Activated CD4-positive, CD25-positive, alpha-beta regulatory T cell (primary cell): ENCODE data around the gene IFTAP.
"Not testable (repeated sequence)": the region's sequence is repeated elsewhere in the genome, so short reads cannot be mapped to it uniquely, and the experiment has no call there.

Experiments
- DNase-seq, 4 experiments: peaks; one replicate each; lab custom pipeline; 2025; lab: John Stamatoyannopoulos, UW

Gene IFTAP

DNA sequence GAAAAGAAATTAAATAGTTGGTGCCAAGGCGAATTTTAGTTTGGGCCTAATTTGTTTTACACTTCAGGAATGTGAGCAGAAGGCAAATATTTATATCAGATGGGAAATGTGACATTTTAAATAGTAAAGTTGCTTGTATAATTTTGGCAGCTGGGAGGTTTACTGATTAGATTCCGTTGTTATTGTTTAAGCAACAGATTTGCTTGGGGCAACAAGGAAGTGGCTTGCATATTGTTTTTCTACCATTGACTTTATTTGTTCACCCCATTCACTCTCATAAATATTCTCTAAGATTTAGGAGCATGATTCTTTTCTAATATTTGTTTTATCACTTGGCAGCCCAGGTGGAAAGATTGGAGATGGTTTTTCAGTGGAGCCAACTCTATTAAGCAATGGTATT lies 44.3 kb downstream of the IFTAP start:
- no peak for DNase-seq

DNA sequence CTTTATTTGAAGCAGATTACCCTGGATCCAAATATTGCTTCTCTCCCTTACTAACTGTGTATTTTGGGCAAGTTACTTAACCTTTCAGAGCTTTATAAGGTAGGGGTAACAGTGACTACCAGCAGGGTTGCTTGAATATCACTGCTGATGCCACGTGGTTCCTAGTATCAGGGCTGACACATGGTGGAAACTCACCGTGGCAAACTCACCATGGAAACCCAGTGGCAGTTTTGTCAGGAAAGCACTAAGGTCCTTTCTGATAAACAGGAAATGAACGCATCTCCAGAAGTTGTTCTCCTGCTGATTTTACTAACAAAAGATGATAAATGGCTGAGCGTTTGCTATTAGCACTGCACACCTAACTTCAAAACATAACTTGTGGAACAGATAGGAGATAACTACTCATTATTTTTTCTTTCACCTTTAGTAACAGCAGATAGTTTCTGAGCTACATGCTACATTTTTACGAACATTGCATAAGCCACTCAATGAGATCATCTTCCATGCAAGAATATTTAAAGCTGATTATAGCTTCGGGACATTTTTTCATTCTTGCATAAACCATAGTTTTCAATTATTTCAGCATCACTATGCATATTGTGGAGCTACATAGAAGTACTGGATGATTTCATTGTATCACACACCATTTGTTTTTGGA lies 63.4 kb downstream of the IFTAP start:
- no peak for DNase-seq

DNA sequence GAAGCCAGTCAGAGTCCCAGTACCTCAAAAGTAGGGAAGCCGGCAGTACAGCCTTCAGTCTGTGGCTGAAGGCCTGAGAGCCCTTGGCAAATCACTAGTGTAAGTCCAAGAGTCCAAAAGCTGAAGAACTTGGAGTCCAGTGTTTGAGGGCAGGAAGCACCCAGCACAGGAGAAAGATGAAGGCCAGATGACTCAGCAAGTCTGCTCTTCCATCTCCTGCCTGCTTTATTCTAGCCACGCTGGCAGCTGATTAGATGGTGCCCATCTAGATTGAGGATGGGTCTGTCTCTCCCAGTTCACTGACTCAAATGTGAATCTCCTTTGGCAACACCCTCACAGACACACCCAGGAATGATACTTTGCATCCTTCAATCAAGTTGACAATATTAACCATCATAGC lies 67.1 kb downstream of the IFTAP start:
- DNase-seq = not testable (repeated sequence)

DNA sequence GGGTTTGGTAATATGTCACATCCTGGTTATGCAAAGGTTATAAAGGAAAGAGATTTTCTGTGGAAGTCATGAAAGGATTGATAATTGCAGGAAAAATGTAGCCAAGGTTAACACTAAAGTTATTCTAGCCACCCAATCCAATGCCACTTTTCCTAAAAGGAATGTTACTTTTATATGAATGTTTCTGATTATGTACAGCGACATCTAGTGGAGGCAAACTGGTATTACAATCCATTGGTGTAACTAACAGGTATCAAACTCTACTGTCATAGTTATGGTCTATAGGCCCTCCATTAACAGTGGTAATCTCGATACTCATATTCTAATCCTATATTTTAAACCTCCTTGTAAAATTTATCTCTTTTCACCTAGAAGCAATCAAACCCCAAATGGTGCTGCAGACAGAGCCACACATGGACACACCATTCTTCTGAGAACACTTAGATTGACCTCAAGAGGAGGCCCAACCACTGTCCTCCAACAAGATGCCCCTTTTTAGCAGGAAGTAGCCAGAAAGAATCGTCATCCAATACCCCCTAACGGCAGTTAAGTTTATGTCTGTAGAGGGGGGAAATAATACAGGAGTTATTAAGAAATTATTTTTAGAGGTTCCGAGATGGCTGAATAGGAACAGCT lies 78.6 kb downstream of the IFTAP start:
- no peak for DNase-seq

DNA sequence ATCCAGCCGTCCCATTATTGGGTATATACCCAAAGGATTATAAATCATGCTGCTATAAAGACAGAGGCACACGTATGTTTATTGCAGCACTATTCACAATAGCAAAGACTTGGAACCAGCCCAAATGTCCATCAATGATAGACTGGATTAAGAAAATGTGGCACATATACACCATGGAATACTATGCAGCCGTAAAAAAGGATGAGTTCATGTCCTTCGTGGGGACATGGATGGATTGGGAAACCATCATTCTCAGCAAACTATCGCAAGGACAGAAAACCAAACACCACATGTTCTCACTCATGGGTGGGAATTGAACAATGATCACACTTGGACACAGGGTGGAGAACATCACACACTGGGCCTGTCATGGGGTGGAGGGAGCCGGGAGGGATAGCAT lies 85.2 kb downstream of the IFTAP start:
- not testable (repeated sequence) for DNase-seq

DNA sequence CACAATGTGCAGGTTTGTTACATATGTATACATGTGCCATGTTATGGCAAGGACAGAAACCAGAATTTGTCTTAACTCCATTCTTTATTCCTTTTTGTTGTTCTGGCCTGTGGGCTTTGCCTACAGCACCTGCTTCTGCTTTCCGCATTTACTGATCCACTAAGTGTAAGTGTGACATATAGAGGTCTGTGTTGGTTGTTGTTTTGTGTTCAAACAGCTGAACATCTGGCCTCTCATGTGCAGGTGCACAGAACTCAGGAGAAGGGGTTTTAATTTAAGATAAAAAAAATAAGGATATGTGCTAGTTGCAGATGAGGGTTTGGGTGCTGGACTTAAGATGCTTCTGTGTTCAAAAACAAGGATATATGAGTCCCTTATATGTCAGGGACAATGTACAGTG lies 89.5 kb downstream of the IFTAP start:
- no peak for DNase-seq

DNA sequence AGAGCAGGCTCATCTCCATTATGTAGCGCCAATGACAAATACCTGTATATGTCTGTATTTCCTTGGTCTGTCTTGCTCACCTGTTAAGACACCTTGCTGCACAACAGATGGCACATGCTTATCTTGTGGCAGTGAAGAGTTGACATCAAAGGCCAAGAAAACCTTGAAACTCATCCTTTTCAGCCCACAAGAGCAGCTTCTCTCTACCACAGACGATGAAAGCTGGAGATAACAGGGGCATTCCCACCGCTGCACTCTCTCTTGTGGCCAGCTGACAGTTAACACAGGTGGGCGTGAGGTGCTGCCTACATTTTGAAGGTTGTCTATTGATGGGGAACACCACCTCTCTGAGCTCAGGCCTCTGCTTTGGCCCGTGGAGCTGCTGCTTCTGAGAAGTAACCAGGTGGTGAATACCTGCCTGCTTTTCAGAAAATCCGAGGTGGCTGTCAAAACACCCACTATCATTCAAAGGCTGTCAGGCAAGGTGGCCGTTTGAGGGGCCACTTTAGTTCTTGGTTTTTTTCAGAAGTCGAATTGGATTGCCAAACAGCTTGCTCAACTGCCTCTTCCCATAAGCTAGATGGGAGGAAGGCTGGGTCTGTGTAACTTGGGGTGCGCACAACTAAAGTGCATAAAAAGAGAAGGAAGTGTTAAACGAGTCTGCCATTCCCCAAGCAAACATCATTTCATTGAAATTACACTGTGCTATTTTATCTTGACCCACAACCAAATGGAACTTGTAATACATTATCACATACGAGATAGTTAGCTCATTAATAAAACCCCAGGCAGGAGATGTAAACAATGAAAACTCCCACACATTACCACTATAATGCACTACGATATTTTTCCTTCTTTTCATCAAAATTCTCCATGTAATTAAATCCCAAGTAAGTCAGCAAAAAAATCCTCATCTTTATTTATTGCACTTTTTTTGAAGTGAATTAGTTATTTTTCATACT lies 90.8 kb downstream of the IFTAP start:
- no peak for DNase-seq

DNA sequence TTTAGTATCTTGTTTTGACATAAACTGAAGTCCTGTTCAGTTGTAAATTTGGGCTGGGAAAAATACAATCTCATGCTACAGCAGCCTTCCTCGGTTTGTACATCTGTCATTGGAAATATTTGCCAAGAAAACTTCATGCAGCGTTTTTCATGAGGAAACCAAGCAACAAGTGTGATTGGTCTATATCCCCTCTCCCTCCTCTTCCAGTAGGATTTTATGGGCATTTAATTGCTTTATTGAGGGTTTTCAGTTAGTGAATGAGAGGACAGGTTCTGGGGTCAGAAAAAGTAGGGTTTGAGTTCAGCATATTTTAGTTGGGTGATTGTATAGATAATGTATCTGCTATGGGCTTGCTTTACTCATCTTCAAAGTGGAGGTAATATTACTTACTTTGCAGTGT lies 93.8 kb downstream of the IFTAP start:
- DNase-seq = no peak

DNA sequence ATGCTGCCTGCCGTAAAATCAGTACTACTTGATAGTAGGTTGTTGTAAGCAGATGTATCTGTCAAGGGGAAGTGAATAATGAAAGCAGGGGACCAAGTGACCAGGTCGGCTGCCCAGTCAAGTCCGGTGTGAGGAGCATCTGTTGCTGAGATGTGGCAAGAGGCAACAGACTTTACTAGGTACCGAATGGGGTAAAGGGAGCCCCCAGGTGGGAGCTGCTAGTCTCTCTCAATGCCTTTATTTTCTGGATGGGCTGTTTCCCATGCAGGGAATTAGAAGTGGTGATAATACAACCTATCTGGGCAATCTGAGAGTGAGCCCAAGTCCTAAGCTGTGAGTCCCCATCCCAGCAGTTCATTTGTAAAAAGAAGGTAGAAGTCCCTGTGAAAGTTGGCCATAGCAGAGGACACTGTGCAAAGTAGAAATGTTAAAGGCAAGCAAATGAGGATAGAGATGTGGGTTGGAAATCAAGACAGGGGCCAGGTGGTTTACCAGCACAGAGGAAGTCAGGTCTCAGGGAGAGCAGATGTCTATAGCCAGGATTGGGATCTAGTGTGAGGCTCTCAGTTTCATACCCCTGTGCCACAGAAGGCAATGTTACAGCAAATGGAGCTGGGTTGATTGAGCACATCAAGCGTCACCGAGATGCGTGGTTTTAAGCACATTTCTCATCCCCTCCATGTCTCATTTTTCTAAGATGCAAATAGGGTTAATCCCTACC lies 94.4 kb downstream of the IFTAP start:
- DNase-seq = no peak

DNA sequence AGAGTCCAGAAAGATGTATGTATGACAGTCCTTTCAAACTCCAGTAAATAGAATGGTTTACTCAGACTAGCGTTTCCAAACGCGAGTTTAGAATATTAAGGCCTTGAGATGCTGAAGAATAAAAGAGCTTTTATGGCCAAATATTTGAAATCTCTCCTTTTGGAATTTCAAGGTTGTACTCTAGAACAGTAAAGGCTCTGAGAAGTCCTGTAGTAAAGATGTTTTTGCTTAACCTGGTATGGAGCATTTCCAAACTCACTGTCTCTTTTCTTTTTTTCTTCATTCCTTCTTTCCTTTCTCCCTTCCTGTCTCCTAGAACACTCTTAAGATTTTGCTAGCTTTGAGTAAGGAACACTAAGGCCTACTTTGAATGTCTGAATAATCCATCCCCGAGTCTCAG lies 95.1 kb downstream of the IFTAP start:
- no peak for DNase-seq

DNA sequence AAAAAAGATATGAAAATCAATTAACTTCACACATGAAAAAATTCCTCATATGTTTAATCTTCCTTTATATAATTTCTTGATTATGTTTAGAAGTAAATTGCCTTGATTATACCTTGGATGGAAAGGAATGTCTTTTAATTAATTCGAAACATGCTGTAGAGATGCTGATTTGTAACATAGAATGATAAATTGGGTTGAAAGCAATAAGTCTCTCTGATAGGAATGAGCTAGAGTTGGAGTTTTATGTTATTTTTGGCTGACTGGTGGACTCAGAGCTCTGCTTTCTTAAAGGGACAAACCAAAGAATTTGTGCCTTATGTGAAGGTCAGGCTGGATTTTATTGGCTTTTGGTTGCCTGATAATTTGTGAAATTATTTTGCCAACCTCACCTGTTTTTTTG lies 98.4 kb downstream of the IFTAP start:
- no peak for DNase-seq

DNA sequence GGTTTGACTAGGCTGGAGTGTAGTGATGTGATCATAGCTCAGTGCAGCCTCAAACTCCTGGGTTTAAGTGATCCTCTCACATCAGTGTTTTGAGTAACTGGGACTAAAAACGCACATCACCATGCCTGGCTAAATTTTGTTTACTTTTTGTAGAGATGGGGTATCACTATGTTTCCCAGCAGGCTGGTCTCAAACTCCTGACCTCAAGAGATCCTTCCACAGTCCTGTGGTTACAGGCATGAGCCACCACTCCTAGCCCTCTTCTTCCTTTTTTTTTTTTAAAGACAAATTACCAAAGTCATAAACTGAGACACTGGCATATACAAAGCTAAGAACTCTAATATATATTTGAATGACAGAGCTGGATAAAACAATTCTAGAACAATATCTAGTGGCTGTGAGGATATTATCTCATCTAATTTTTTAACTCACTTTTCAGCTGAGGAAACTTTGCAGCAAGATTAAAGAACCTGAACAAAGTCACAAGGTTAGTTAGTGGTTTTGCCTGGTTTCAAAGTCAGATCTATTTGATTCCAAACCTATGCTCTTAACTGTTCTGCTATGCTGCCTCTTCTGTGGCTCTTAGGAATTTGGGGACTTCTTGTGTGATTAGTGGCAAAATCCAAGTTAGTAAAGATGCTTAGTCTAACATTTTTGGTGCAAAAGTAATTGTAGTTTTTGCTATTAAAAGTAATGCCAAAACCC lies 99.0 kb downstream of the IFTAP start:
- DNase-seq = no peak

DNA sequence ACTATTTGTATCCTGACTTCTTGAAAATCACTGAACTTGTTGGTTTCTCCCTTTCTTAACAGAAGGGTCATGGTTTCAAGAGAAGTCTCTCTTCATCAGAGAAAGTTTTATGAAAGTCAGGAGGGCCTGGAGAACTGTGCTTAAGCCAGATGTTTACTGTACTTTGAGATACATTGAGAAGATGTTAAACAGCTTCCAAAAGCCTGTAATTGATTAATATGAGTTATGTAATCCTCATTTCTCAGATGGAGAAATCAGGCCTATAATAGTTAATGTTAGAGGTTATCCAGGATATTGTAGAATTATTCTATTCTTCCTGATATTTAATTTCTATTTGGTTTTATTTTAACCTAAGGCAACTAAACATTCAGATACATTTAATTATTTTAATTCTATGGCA lies 100.8 kb downstream of the IFTAP start:
- no peak for DNase-seq

DNA sequence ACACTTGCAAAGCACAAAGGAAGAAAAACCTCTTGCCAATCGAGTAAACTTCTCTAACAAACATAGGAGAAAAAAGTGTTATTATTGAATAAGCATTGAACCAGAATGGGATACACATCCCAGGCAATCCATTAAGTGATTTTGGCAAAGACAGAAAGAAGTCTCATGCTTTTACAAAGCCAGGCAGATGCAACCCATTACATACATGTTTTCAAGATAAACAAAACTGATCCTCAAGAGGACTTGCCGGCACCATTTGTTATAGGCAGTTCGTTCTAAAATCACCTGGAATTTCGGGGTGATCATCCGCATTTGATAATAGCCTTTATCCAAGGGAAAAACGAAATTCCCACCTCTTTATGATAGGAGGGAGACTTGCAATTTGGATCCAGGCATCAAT lies 101.3 kb downstream of the IFTAP start:
- no peak for DNase-seq

DNA sequence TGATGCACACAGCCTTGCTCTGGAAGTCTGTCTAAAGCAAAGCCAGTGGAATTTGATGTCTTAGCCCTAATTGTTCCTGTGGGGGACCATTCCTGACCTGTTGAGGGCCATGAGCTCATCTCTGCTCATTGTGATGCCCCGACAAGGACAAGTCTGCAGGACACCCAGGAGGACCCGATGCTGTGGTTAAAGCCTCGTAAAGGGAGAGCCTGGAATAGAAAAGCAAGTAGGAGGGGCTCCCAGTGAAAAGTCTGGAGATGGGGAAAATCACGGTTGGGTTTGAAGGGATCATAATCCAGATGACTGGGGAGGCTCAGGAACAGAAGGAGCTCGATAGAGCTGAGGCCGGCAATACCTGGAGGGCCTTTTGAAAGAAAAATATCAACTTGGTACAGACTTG lies 102.2 kb downstream of the IFTAP start:
- no peak for DNase-seq

DNA sequence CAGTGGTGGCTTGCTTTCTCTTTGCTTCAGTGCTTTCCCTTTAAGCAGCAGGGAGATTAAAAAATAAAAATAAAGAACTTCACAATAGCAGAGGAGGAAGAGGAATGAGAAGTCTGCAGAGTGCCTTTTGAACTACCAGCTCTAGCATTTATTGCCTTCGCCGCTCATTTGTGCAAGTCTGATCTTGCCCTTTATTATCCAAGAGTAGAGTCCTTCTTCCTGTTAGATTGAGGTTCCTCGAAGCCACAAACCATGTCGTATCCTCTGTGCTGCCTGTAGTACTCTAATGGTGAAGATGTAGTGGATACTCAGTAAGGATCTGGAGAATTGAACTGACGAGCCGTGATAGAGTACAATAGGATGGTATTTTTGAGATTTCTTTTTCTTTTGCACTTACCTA lies 105.0 kb downstream of the IFTAP start:
- DNase-seq = no peak

DNA sequence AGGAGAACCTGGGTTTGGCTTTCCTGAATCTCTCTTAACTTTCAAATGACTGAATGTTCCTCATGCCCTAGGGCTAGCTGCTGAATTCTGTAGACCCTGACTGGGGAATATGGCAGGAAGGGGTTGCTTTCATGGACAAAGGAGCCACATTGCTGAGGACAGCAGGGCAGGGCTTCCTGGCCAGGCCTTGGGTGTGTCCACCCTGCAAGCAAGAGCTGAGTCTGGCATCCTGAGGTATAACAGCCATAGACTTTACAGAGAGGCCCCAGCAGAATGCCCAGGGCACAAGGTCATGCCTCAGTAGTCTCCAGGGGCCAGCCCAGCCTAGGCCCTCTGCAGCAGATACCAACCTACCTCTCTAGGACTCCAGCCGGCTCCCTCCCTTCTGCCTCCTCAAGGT lies 105.9 kb downstream of the IFTAP start:
- DNase-seq = no peak

DNA sequence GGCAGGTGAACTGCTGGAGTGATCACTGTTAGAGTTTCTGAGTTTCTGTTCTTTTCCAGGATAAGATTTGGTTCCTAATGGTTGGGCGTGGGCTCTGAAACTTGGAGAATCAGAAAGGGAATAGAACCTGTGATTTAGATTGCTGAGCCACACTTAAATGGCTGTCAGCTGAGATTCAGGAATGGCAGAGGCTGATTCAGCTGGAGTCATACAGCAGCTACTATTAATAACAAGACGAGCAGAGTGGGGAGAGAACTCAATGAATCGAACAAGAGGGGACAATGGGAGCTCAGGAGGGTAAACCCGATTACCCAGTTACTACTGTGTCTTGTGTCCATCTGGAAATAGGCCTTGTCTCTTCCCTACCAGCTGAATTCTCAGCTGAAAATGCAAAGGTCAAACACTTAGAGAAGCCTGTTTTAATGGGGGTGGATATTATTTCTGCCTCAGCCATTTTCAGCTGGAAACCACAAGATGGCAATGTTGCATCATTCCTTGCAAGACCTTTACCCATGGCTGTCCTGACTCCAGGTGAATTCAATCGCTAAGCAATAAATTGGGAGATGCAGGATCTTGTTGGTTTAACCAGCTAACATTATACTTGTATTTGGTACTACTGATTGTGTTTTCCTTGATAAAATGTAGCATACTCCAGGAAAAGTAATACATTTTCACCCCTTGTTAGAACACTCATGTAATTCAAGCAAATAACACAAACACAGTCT lies 108.2 kb downstream of the IFTAP start:
- no peak for DNase-seq

DNA sequence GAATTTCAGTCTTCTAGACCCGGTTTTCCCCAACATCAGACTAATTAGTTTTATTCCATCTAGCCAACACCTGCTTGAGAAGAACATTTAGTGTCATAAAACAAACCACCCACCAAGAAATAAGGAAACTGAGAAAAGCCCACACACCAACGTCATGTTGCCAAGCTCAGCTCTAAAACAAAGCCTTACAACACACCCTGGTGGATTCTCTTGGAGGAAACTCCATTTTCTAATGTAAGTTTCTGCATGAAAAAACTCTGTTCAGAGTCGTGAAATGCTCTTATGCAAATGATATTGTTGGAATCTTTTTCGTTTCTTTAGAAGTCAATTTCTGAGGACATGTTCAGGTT lies 108.7 kb downstream of the IFTAP start:
- DNase-seq = no peak
